ENCODE data around the gene TMEM61. TPM values are rescaled to one million over a fixed set of nuclear protein-coding genes. Genes with fewer than 3 reads are reported as not detected.
"Not testable (repeated sequence)": the region's sequence is repeated elsewhere in the genome, so short reads cannot be mapped to it uniquely, and the experiment has no call there.

Gene TMEM61
- not detected for total RNA-seq

DNA sequence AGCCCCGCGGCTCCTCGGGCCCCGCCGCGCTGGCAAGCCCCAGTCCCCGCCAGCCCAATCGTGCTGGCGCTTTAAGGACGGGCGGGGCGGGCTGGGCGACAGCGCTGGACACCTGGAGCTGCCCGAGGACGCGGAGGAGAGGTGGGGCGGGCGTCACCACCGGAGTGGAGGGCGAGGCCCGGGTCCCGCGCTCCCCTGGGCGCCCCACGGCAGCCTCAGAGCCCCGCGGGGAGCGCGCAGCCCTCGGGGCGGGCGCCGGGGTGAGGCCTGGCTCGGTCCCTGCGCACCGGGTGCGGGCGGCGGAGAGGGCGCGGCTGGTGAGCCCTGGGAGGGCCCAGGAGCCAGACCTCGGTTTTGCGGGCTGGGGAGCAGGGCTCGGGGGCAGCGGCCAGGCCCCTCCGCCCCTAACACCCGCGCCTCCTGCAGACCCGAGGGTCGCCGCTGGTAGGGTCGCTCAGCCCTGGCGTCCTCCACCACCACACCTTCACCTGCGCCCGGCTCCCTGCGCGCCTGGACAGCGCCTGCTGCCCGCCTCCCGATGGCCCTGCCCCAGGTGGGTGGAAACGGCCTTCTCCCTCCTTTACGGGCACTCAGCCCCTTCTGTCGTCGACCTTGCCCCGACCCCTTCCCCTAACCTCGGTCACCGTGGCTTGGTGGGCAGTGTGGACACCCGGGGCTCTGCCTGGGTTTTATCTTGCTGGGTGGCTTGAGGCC is at the start of gene TMEM61:
Gene TMEM61, plus strand, starts transcription at position 101 of the 714 bp plus-strand sequence. Its CDS starts 438 bp downstream, at position 539.
- Histone ChIP-seq H3K36me3 (no peaks in the 10 kb centered on the region), H3K9me3 (no peaks in the 10 kb centered on the region), H3K4me3 (peak within 1 kb of the TSS; percentile 40 to 46), H3K27ac (no peak within 1 kb of the TSS), H3K4me1 (peaks cover 0 to 5% of the 10 kb centered on the region in 2 donors), H3K27me3 (no peaks in the 10 kb centered on the region)
- TF ChIP-seq, protein P1, sequence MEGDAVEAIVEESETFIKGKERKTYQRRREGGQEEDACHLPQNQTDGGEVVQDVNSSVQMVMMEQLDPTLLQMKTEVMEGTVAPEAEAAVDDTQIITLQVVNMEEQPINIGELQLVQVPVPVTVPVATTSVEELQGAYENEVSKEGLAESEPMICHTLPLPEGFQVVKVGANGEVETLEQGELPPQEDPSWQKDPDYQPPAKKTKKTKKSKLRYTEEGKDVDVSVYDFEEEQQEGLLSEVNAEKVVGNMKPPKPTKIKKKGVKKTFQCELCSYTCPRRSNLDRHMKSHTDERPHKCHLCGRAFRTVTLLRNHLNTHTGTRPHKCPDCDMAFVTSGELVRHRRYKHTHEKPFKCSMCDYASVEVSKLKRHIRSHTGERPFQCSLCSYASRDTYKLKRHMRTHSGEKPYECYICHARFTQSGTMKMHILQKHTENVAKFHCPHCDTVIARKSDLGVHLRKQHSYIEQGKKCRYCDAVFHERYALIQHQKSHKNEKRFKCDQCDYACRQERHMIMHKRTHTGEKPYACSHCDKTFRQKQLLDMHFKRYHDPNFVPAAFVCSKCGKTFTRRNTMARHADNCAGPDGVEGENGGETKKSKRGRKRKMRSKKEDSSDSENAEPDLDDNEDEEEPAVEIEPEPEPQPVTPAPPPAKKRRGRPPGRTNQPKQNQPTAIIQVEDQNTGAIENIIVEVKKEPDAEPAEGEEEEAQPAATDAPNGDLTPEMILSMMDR (IDR thresholded peaks at IDR 0.05): no peak
- DNase-seq (ENCODE audit: low spot score): no peak

DNA sequence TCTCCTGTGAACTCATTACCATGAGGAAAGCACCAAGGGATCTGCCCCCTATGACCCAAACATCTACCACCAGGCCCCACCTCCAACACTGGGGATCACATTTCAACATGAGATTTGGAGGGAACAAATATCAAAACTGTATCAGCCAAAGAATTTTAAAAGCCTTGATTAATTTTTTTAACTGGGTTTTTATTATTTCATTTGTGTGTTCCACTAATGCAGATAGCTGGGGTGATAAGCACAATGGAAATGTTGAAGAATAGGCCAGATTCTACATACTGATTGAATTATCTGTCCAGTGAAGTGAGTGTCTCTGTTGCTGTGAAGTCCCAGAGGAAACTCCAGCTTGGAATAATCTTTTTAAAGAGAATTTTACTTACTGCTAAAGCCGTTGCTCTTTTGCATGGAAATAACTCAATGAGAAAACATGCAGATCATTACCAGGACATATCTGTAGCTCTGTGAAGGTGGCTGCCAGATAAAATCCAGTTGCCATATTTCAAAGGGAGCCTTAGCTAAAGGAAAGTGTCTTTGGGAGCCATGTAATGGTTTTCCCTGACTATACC is 49.1 kb upstream of the TMEM61 start:
- Histone ChIP-seq H3K27ac (no peak overlapping the region), H3K27me3 (no peaks in the 10 kb centered on the region), H3K9me3 (no peaks in the 10 kb centered on the region), H3K4me3 (no peak overlapping the region), H3K36me3 (no peaks in the 10 kb centered on the region), H3K4me1 (peaks cover 0 to 13% of the 10 kb centered on the region in 2 donors)
- DNase-seq (ENCODE audit: low spot score): no peak
- TF ChIP-seq, protein P1 (IDR thresholded peaks at IDR 0.05): no peak

DNA sequence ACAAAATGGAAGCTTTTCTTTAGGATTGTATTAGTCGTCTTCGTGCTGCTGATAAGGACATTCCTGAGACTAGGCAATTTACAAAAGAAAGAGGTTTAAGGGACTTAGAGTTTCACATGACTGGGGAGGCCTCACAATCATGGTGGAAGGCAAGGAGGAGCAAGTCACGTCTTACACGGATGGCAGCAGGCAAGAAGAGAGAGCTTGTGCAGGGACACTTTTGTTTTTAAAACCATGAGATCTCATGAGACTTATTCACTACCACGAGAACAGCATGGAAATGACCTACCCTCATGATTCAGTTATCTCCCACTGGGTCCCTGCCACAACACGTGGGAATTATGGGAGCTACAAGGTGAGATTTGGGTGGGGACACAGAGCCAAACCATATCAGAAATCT is 46.3 kb upstream of the TMEM61 start:
- not testable (repeated sequence) for H3K27me3 ChIP-seq; H3K36me3 ChIP-seq; H3K4me3 ChIP-seq; H3K27ac ChIP-seq; H3K4me1 ChIP-seq; H3K9me3 ChIP-seq; DNase-seq (ENCODE audit: low spot score)

DNA sequence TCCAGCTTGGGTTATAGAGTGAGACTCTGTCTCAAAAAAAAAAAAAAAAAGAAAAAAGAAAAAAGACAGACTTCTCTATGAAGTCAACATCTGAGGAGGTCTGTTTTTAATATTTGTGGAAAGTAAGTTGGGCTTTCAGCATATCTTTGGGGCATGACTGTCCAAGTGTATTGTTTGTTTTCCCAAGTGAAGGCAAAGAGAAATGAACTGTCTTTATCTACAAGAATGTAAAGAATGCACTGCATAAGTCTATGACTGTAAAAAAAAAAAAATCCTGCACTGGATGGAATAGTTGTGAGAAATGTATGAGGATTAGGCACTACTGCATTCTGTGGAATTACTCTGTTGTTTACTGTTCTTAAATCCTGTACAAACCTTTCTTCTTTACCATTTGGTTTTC is 45.6 kb upstream of the TMEM61 start:
- H3K27ac ChIP-seq: no peak overlapping the region
- H3K9me3 ChIP-seq: no peaks in the 10 kb centered on the region
- H3K36me3 ChIP-seq: no peaks in the 10 kb centered on the region
- no peaks in the 10 kb centered on the region for H3K27me3 ChIP-seq
- TF ChIP-seq, protein P1 (IDR thresholded peaks at IDR 0.05): no peak
- DNase-seq (ENCODE audit: low spot score): no peak
- no peak overlapping the region for H3K4me3 ChIP-seq
- no peaks in the 10 kb centered on the region for H3K4me1 ChIP-seq

DNA sequence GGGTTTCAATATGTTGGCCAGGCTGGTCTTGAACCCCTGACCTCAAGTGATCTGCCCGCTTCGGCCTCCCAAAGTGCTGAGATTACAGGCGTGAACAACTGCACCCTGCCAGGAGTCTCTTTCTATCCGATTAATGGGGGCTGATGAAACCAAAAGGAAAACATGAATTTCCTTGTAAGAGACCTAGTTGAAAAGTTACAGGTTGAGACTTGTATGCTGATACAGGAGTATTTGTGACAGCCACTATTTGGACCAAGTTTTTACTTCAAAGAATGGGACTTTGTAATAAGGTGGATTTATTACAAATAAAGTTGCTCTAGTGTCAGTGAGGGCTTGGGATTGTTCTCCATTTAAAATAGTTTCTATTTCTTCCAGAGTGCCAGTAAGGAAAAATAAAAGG is 43.6 kb upstream of the TMEM61 start:
- no peaks in the 10 kb centered on the region for H3K27me3 ChIP-seq
- TF ChIP-seq, protein P1 (IDR thresholded peaks at IDR 0.05): no peak
- H3K27ac ChIP-seq: no peak overlapping the region
- H3K36me3 ChIP-seq: no peaks in the 10 kb centered on the region
- no peaks in the 10 kb centered on the region for H3K9me3 ChIP-seq
- no peak for DNase-seq (ENCODE audit: low spot score)
- no peaks in the 10 kb centered on the region for H3K4me1 ChIP-seq
- no peak overlapping the region for H3K4me3 ChIP-seq

DNA sequence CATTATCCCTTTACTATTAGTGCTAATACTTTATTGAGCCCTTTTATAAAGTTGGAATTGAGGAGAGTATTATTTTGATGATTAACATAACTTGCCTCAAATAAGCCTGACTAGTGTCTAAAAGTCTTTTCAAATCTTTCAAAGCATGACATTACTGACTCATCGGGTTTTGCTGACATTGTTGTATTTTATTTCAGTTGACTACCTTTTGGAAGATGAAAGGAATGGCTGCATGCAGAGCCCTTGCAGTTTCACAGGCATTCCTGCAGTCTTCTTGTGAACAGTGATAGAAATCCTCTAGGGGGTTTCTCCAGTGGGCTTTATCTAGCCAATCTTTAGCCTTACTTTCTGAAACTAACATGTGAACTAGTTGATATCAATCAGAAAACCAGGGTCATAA is 43.0 kb upstream of the TMEM61 start:
- TF ChIP-seq, protein P1 (IDR thresholded peaks at IDR 0.05): no peak
- Histone ChIP-seq H3K9me3 (no peaks in the 10 kb centered on the region), H3K4me3 (no peak overlapping the region), H3K36me3 (no peaks in the 10 kb centered on the region), H3K4me1 (no peaks in the 10 kb centered on the region), H3K27ac (no peak overlapping the region), H3K27me3 (no peaks in the 10 kb centered on the region)
- no peak for DNase-seq (ENCODE audit: low spot score)

DNA sequence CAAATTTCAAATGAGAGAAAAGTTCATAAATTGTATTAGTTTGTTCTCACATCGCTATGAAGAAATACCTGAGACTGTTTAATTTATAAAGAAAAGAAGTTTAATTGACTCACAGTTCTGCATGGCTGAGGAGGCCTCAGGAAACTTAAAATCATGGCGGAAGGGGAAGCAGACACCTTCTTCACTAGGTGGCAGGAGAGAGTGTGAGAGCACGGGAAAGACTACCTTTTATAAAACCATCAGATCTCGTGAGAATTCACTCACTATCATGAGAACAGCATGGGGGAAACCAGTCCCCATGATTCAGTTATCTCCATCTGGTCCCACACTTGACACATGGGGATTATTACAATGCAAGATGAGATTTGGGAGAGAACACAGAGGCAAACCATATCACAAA is 41.5 kb upstream of the TMEM61 start:
- not testable (repeated sequence) for H3K4me1 ChIP-seq; H3K27me3 ChIP-seq; H3K4me3 ChIP-seq; H3K36me3 ChIP-seq; DNase-seq (ENCODE audit: low spot score); H3K9me3 ChIP-seq; H3K27ac ChIP-seq
